CD4-positive, alpha-beta T cell treated with Interleukin-1 beta for 1 hour (primary cell): ENCODE results near the gene ZFP36L1.
A peak's percentile ranks its signal among the peaks of the same experiment; 100 is the strongest.

ENCODE experiments used
- DNase-seq, 2 donors: peaks; one replicate each; pipeline ENCODE4 v3.0.0-alpha.2; 2020 to 2022

ZFP36L1 gene, protein sequence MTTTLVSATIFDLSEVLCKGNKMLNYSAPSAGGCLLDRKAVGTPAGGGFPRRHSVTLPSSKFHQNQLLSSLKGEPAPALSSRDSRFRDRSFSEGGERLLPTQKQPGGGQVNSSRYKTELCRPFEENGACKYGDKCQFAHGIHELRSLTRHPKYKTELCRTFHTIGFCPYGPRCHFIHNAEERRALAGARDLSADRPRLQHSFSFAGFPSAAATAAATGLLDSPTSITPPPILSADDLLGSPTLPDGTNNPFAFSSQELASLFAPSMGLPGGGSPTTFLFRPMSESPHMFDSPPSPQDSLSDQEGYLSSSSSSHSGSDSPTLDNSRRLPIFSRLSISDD

DNA sequence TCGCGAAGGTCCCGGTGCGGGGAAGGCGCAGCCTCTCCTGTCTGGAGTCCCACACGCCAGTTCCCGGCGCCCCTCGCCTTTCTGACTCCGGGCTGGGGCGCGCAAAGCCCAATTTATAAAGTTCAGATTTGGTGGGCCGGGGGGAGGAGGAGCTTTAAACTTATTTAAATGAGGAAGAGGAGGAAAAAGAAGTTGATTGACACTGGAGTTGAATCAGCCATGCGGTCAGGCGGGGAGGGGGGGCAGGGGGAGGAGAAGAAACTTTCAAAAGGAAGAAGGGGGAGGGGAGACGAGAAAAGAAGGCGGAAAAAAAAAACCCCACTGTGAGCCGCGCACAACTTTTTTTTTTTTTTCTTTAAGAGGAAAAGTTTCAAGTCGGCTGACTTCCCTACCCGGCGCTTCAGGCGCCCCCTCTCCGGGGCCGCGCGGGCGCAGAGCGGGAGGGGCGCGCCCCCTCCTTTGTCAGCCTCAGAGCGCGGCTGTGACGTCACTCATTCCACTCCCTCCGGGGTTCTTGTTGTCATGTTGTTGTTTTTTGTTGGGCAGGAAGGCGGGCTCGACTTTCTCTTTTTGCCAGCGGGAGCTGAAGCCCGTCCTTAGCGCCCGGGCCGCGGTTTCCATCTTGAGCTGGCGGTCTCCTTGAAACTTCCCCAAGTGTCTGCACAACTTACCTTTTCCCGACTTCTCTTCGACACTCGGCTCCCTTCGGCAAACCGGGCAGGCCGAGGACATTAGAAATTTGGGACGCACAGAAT is at the start of gene ZFP36L1:
Gene ZFP36L1 (minus strand): TSS at position 89 of the 755 bp plus-strand sequence. CDS start 129 bp downstream, outside the sequence.
- peak; percentile 96 to 98 for DNase-seq

DNA sequence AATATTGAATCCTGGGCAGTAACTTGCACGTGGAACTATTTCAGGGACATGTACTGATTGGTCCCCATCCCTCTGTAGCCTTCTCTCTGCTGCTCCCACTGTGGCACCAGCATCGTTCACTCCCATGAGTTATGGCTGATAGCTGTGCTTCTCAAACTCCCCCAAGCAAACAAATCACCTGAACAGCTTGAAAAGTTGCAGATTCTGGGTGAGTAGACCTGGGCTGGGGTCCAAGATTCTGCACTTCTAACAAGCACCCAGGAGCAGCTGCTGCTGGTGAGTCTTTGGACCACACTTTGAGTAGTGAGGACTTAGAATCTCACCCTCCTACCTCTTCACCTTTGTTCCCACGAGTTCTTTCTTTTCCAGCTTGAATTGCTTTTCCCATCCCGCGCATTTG is 49.4 kb upstream of the ZFP36L1 start:
- no peak for DNase-seq

DNA sequence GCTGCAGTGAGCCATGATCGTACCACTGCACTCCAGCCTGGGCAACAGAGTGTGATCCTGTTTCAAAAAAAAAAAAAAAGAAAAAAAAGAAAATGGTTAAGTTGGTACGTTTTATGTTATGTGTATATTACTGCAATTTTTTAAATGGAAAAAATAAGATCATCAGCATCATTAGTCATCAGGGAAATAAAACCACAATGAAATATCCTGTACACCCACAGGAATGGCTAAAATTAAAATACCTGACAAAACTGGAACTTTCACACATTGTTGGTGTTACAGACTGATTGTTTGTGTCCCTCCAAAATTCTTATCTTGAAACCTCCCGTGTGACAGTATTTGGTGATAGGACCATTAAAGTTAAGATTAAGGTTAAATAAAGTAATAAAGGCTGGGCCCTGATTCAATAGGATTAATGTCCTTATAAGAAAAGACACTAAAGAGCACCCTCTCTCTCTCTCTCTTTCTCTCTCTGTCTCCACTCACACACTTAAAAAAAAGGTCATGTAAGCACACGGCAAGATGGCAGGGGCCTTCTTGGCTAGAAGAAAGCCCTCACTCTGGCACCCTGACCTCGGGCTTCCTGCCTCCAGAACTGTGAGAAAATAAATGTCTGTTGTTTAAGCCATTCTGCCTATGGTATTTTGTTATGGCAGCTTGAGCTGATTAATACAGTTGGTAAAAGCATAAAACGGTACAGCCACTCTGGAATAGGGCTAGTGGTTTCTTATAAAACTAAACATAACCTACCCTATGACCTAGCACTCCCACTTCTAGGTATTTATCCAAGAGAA is 48.3 kb upstream of the ZFP36L1 start:
- peak in 1 of 2 donors; percentile 31 for DNase-seq

DNA sequence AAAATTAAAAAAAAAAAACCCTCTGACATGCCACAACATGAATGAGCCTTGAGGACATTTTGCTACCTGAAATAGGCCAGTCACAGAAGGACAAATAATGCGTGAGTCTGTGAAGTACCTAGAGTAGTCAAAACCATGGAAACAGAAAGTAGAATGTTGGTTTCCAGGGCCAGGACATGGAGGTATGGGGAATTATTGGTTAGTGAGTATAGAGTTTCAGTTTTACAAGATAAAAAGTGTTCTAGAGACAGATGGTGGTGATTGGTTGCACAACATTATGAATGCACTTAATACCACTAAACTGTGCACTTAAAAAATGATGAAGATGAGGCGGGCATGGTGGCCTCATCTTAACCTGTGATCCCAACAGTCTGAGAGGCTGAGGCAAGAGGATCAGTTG is 47.6 kb upstream of the ZFP36L1 start:
- DNase-seq, result no peak

GRCh38 chr14:68836082-68836481 is 43.2 kb upstream of the ZFP36L1 start:
- DNase-seq, result no peak

DNA sequence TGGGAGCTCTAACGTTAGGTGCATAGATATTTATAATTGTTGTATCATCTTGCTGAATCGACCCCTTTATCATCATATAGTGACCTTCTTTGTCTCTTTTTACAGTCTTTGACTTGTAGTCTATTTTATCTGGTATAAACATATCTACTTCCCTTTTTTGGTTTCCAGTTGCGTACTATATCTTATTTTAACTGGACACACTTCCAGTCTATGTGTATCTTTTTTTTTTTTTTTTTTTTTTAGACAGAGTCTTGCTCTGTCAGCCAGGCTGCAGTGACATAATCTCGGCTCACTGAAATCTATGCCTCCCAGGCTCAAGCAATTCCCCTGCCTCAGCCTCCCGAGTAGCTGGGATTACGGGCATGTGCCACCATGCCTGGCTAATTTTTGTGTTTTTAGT is 41.9 kb upstream of the ZFP36L1 start:
- DNase-seq, result no peak

- no peak for DNase-seq
Measured at GRCh38 chr14:68828698-68829097, 35.8 kb upstream of the ZFP36L1 start.

DNA sequence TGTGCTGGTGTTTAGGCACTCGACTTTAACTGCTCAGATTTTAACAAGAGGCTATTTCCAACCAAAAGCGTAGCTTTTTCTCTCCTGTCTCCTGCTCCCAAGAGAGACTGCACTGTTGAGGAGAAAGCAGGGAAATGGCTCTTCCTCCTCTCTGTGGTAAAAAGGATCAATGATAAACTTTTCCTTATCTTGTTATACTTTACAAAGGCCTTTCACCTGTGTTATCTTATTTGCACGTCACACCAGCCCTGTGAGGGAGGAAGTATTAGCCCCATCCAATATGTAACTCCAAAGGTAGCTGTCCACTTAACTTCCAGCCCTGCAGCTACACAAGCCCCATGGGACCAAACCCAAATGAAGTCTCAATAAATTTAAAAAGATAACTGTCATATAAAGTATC is 32.9 kb upstream of the ZFP36L1 start:
- DNase-seq, result no peak

DNA sequence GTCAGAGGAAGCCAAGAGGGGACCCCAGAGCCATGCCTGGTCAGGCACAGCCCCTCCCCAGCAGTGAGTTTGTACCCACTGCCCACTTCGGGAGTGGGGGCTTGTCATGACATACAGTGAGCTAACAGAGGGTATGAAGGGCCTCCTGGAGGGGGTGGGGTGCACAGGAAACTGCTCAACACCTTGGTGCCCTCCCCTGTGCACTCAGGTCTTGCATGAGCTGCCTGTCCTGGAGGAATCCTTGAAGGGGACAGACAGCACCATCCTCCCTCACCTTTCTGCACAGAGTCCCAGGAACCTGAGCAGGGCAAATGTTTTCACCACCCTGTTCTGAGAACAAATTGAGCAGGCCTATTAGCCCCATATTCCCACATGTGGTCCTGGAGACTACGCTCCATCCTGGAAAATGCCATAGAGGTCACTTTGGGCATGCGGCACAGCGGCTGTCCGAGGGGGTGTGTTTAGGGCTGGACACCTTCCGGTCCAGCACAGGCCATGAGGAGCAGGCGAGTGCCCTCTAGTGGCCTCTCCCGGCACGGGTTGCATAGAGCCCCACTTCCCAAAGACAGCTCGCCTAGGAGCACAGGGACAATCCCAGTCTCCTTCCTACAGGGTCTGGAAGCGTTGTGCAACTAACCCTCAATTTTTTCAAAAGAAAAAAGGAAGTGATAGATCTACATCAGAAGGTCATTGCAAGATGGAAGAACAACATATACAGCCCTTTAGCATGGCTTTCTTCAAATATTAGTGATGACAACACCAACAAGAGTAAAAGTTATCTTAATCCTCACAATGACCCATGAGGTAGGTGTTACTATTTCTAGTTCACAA is 31.9 kb upstream of the ZFP36L1 start:
- peak; percentile 25 to 41 for DNase-seq

DNA sequence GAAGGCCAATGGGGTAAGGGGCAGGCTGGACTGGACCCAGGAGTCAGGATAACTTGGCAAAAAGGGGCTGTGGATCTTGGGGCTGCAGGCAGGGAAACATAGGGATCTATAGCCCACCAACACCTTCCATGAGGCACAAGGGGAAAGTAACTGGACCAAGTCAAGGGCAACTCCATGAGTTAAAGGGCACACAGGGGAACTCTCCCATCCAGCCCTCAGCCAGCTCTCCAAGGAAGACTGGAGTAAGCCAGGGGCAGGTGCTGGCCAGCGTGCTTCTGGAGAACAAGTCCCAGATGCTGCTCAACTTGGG is 31.3 kb upstream of the ZFP36L1 start:
- DNase-seq, result no peak

DNA sequence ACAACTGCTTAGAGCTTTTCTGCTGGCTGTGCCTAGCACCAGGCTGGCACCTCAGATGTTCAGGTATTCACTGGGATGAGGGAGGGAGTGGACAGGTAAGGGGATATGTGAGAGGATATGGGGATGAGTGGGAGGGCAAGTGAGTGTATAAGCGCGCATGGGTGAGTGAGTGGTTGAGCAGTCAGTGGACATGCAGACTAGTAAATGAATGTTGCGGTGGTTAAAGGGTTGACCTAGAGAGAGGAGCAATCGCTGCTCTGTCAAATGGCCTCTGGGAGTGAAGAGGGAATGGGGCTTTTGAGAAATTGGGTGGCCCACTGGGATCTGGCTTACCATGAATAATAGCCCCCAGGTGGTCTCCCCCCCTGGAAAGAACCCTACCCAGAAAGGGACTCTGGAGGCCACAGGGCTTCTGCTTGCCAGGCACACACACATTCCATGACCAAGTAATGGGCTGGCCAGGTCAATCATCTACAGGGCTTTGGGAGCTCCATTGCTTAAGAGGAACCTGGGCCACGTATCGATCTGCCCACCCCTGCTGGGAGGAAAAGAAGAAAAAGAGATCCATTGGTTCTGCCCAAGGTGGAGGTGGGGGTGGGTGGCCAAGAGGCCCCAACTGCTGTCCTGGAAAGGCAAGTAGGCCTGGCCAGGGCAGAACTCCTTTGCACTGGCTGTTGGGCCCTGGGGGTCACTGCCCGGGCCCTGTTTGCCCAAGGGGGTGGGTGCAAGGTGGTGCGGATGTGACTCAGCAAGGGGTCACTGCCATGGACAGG is 30.8 kb upstream of the ZFP36L1 start:
- no peak for DNase-seq

- no peak for DNase-seq
Measured at GRCh38 chr14:68822926-68823325, 30.1 kb upstream of the ZFP36L1 start.

DNA sequence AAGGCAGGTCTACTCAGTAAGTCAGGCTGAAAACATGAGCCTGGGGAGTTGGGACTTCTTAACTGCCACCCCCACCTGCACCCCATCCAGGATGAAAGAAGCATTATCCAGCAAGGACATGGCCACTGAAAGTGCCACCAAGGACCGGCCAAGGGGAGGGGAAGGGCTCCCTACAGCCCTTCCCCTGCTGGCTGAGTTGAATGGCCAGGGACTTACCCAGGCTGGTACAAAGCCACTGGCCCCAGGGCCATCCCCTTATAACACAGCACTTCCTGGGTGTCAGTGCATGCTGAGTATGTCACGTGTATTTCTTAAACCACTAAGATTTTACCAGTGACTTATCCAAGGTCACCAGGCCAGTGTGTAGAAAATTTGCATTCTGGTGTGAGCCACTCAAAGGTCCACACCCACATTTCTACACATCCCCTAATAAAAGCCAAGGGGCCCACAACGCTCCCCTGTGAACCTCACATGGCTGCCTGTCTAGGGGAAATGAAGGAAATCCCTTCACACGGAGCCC is 29.3 kb upstream of the ZFP36L1 start:
- peak; percentile 48 for DNase-seq

DNA sequence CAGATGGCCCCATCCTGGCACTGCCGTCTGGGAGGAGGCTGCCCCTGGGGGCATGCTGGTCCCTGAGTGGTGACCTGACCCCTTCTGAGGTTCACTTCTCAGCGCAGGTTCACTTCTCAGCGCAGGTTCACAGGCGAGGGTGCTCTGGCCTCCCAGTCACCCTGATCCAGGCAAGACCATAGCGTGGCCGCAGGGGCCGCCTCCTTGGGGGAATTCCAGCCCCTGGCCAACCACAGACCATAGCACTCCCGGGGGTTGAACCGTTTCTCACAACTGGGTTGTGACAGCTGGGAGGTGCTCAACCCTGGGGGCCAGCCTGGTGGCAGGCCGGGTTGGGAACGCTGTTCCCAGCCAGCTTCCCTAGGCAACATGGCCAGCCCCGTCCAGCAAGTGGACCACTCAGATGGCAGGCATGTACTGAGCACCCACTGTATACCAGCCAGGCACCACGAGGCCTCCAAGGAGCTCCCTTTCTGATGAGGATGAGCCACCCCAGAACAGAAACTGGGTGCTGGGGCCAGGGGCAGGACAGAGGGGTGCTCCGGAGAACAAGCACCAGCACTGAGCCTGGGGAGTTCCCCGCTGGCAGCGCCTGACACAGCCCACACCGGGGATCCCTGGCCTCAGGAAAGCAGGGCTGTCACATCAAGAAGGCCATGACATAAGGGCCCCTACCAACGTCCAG is 28.3 kb upstream of the ZFP36L1 start:
- DNase-seq, result peak in 1 of 2 donors; percentile 39

- DNase-seq, result peak; percentile 47 to 70
Measured at GRCh38 chr14:68820536-68820935, 27.7 kb upstream of the ZFP36L1 start.

- DNase-seq, result no peak
Measured at GRCh38 chr14:68820119-68820518, 27.3 kb upstream of the ZFP36L1 start.

GRCh38 chr14:68819260-68819691 is 26.4 kb upstream of the ZFP36L1 start:
- DNase-seq, result peak in 1 of 2 donors; percentile 35

DNA sequence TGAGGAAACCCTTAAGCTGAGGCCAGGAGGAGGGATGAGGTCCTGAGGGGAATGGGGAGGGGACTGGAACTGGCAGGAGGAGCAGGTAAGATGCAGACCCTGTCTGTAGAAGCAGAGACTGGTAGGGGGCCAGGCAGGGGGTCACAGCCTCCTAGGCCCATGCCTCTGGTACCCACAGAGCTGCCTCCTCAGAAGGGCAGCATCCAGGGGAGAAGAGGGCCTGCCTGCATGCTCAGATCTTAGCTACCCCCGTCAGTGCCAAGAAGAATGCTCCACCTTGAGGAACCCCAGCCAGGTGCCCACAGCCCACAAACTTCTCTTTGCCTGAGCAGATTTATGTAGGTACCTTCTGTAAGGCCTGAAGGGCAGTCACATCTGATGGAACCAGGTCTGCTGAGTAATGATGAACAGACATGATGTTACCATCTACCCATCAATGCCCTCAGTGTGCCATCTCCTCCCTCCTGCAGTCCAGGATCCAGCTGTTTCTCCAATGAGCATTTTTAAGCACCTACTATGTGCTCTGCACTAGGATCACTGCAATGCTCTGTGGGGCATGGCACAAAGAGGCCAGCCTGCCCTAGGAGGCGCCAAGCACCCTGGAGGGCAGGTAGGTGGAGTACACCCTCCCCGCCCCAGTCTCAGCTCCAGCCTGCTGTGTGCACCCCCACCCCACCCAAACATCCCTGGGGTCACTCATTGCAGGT is 24.8 kb upstream of the ZFP36L1 start:
- no peak for DNase-seq

- no peak for DNase-seq
Measured at GRCh38 chr14:68816943-68817430, 24.1 kb upstream of the ZFP36L1 start.
